AG09319 (cell line): ENCODE measurements around the gene NFU1.

Source experiments
- DNase-seq: peaks from one replicate; pipeline ENCODE4 v3.0.0-alpha.2; 2010; ENCODE audit warnings: low read depth; ENCODE audit errors: extremely low read depth
- CTCF ChIP-seq: IDR thresholded peaks from 2 replicates; pipeline ENCODE4 v1.5.1; 2011; ENCODE audit warnings: low read depth, mild to moderate bottlenecking, inconsistent platforms, low read length, moderate library complexity

NFU1 gene

GRCh38 chr2:69471793-69472192 lies 34.6 kb upstream of the NFU1 start:
- no peak for TF ChIP-seq CTCF
- DNase-seq = no peak

- DNase-seq = no peak
- no peak for TF ChIP-seq CTCF
These were observed 33.7 kb upstream of the NFU1 start for GRCh38 chr2:69470911-69471310.

GRCh38 chr2:69469784-69470183 lies 32.5 kb upstream of the NFU1 start:
- no peak for DNase-seq
- TF ChIP-seq CTCF = no peak

GRCh38 chr2:69469375-69469774 lies 32.1 kb upstream of the NFU1 start:
- DNase-seq = no peak
- TF ChIP-seq CTCF = no peak

- TF ChIP-seq CTCF = no peak
- no peak for DNase-seq
These were observed 29.5 kb upstream of the NFU1 start for GRCh38 chr2:69466728-69467127.

GRCh38 chr2:69465513-69466456 lies 28.6 kb upstream of the NFU1 start:
- DNase-seq = no peak
- TF ChIP-seq CTCF = no peak

- DNase-seq = peak; percentile 12
These were observed 27.3 kb upstream of the NFU1 start for GRCh38 chr2:69464575-69464974.

More at GRCh38 chr2:69464575-69464974, 27.3 kb upstream of the NFU1 start:
- TF ChIP-seq CTCF = no peak
